Gastroesophageal sphincter (tissue), 4 donors: ENCODE results near the gene CAMK2B. TPM values are rescaled to one million over a fixed set of nuclear protein-coding genes. Genes with fewer than 3 reads are reported as not detected.

ENCODE experiments used
- ATAC-seq: fragments of 150-250 bp; one replicate; pipeline ENCODE4 v1.9.1; 2016; ENCODE audit warnings: mild to moderate bottlenecking, moderate library complexity
- H3K27ac ChIP-seq, 4 donors: fragments of 200-600 bp; sonication (generic) in 3 of 4; 1 replicate in 3 of 4; 2 replicates in 1 of 4; pipeline ENCODE4 v1.5.1; 2016 to 2019
- H3K27me3 ChIP-seq: fragments of 200-600 bp; sonication (generic); one replicate; pipeline ENCODE4 v1.5.1; 2019
- H3K36me3 ChIP-seq, 2 donors: fragments of 200-600 bp; sonication (generic); one replicate each; pipeline ENCODE4 v1.5.1; 2019; ENCODE audit warnings: control low read depth in 1 of 2
- H3K4me1 ChIP-seq, 3 donors: fragments of 200-600 bp; sonication (generic); 1 replicate in 2 of 3; 2 replicates in 1 of 3; pipeline ENCODE4 v1.5.1; 2016 to 2019; ENCODE audit warnings: control low read depth in 2 of 3
- H3K4me3 ChIP-seq, 2 donors: fragments of 200-600 bp; sonication (generic); one replicate each; pipeline ENCODE4 v1.5.1; 2019; ENCODE audit warnings: mild to moderate bottlenecking in 1 of 2, moderate library complexity in 1 of 2
- H3K9me3 ChIP-seq, 3 donors: fragments of 200-600 bp; sonication (generic); one replicate each; pipeline ENCODE4 v1.5.1; 2017 to 2019; ENCODE audit warnings: control low read depth in 2 of 3
- CTCF ChIP-seq, 4 experiments: fragments of 200-600 bp in 2 of 4; fragments of 450-650 bp in 2 of 4; sonication (generic) in 1 of 4; IDR thresholded peaks; one replicate each; pipeline ENCODE4 v1.5.1; 2017 to 2019; ENCODE audit warnings: antibody characterized with exemption in 4 of 4, mild to moderate bottlenecking in 2 of 4, moderate library complexity in 2 of 4
- EP300 ChIP-seq: sonication (generic); formaldehyde crosslinking; IDR thresholded peaks from one replicate; pipeline ENCODE4 v1.6.1; 2017; ENCODE audit warnings: antibody characterized with exemption, mild to moderate bottlenecking
- POLR2A ChIP-seq, 2 donors: fragments of 450-650 bp; IDR thresholded peaks; one replicate each; pipeline ENCODE4 v1.6.1; 2017; ENCODE audit warnings: antibody characterized with exemption in 2 of 2, mild to moderate bottlenecking in 2 of 2, moderate library complexity in 1 of 2
- POLR2AphosphoS5 ChIP-seq: sonication (generic); formaldehyde crosslinking; IDR thresholded peaks from one replicate; pipeline ENCODE4 v1.6.1; 2017; ENCODE audit warnings: antibody characterized with exemption
- WGBS, 2 donors: methylation state at CpG; one replicate each; pipeline ENCODE4 v1.1.5; 2018; ENCODE audit warnings: low coverage in 1 of 2; 5-methylcytosine and 5-hydroxymethylcytosine counted together
- total RNA-seq, 4 donors: library from RNA; depleted of rRNA; stranded (reverse); fragments of >200 nt; gene quantifications; one replicate each; pipeline ENCODE4 v1.1.0, GENCODE V29; 2016

Gene CAMK2B
- total RNA-seq, 4 donors from 2014 or later: 0.27 to 1.5 (median 0.81) TPM

- Histone ChIP-seq H3K27me3 (peaks cover 10% of the 10 kb centered on the region), H3K36me3 (no peaks in the 10 kb centered on the region), H3K9me3 (no peaks in the 10 kb centered on the region), H3K4me3 (no peak overlapping the region), H3K27ac (no peak overlapping the region), H3K4me1 (no peaks in the 10 kb centered on the region)
- WGBS, 2 donors: 70 to 71% methylated on average over 1 to 4 of the region's 8 CpGs
- ATAC-seq: no peak
- no peak for TF ChIP-seq CTCF (IDR thresholded peaks at IDR 0.05)
Observed at GRCh38 chr7:44280636-44280992, 44.8 kb downstream of the CAMK2B start.

GRCh38 chr7:44279731-44280505 is 45.5 kb downstream of the CAMK2B start:
- no peaks in the 10 kb centered on the region for H3K36me3 ChIP-seq
- no peaks in the 10 kb centered on the region for H3K9me3 ChIP-seq
- H3K4me3 ChIP-seq: no peak overlapping the region
- H3K27ac ChIP-seq: no peak overlapping the region
- H3K4me1 ChIP-seq: no peaks in the 10 kb centered on the region
- TF ChIP-seq EP300 (no peak), POLR2AphosphoS5 (no peak), CTCF (IDR thresholded peaks at IDR 0.05) (no peak), POLR2A (IDR thresholded peaks at IDR 0.05) (no peak)
- ATAC-seq: no peak
- 93 to 100% methylated on average over 1 to 5 of the region's 15 CpGs for WGBS, 2 donors
- peaks cover 13% of the 10 kb centered on the region for H3K27me3 ChIP-seq

GRCh38 chr7:44279286-44279685 is 46.1 kb downstream of the CAMK2B start:
- ATAC-seq: no peak
- H3K4me3 ChIP-seq: no peak overlapping the region
- H3K36me3 ChIP-seq: no peaks in the 10 kb centered on the region
- H3K9me3 ChIP-seq: no peaks in the 10 kb centered on the region
- peaks cover 13% of the 10 kb centered on the region for H3K27me3 ChIP-seq
- no peak overlapping the region for H3K27ac ChIP-seq
- H3K4me1 ChIP-seq: no peaks in the 10 kb centered on the region
- TF ChIP-seq POLR2AphosphoS5 (no peak), EP300 (no peak), CTCF (IDR thresholded peaks at IDR 0.05) (no peak), POLR2A (IDR thresholded peaks at IDR 0.05) (no peak)
- WGBS, 2 donors: 85% methylated on average over 5 of the region's 6 CpGs; no CpG with 5 or more reads in 1 of the 2 donors

- no peaks in the 10 kb centered on the region for H3K4me1 ChIP-seq
- no peak overlapping the region for H3K27ac ChIP-seq
- 59% methylated on average over 5 of the region's 9 CpGs; no CpG with 5 or more reads in 1 of the 2 donors for WGBS, 2 donors
- no peak overlapping the region for H3K4me3 ChIP-seq
- no peaks in the 10 kb centered on the region for H3K36me3 ChIP-seq
- peaks cover 13% of the 10 kb centered on the region for H3K27me3 ChIP-seq
- ATAC-seq: no peak
- H3K9me3 ChIP-seq: no peaks in the 10 kb centered on the region
- TF ChIP-seq POLR2AphosphoS5: no peak
- no peak for TF ChIP-seq CTCF (IDR thresholded peaks at IDR 0.05)
- no peak for TF ChIP-seq POLR2A (IDR thresholded peaks at IDR 0.05)
- TF ChIP-seq EP300: no peak
Observed at GRCh38 chr7:44278451-44279161, 46.8 kb downstream of the CAMK2B start.

- H3K27me3 ChIP-seq: peaks cover 13% of the 10 kb centered on the region
- H3K9me3 ChIP-seq: no peaks in the 10 kb centered on the region
- 80% methylated on average over 5 of the region's 8 CpGs; no CpG with 5 or more reads in 1 of the 2 donors for WGBS, 2 donors
- H3K27ac ChIP-seq: no peak overlapping the region
- H3K4me3 ChIP-seq: no peak overlapping the region
- no peaks in the 10 kb centered on the region for H3K36me3 ChIP-seq
- no peak for ATAC-seq
- TF ChIP-seq POLR2AphosphoS5: no peak
- TF ChIP-seq EP300: no peak
- TF ChIP-seq POLR2A (IDR thresholded peaks at IDR 0.05): no peak
- TF ChIP-seq CTCF (IDR thresholded peaks at IDR 0.05): no peak
- H3K4me1 ChIP-seq: no peaks in the 10 kb centered on the region
Observed at GRCh38 chr7:44277851-44278250, 47.5 kb downstream of the CAMK2B start.
